Endometrial microvascular endothelial cells (primary cell): ENCODE results near the gene POMC. TPM values are rescaled to one million over a fixed set of nuclear protein-coding genes. Genes with fewer than 3 reads are reported as not detected.
"Not testable (repeated sequence)": the region's sequence is repeated elsewhere in the genome, so short reads cannot be mapped to it uniquely, and the experiment has no call there.

Source experiments
- in situ Hi-C: cut with HindIII; loops from 2 replicates; pipeline ENCODE4 v1.10.0; 2017; ENCODE audit warnings: low sequenced_read_pairs, low pct_unique_long_range_greater_than_20kb; ENCODE audit errors: inconsistent ontology term
- total RNA-seq: library from RNA; depleted of rRNA; stranded (reverse); fragments of >200 nt; gene quantifications from one replicate; pipeline ENCODE4 v1.2.3, GENCODE V29; 2015; ENCODE audit errors: inconsistent ontology term

The POMC gene
- total RNA-seq, 1 donor from 2014 or later, result 5.9 TPM

DNA sequence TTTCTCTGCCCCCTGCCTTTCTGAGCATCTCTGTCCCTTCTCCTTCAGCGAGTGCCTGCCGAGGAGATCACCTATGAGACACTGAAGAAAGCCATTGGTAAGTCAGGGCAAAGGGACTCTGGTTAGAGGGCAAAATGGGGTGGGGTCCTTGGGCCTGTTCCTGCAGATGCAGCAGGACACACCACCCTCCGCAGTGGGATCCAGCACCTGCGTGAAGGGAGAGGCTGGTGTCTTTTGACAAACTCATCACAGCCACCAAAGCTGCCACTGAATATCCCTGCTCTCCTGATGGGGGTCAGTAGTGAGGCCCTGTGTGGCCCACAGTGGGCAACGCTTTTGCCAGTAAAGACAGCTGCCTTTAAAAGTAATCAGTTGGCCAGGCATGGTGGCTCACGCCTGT, 18.7 kb downstream of the POMC start:
- in situ Hi-C loops, result no loop called here

DNA sequence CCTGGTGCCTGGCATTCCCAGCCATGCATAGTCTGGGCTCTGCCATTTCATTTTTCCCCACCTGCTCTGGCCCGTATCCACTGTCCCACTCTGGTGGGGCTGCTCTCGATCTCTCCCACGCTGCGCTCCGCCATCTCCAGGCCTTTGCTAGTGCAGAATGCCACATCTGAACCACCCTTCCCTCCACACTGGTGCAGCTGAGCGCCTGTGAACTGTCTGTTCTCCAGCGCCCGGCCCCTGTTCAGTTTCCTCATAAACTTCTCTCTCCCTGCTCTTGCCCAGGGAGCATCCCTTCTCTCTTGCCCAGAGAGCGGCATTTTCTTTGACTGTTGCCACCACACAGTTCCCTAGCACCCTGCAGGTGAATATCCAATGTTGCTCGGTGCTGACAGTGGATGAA, 21.5 kb downstream of the POMC start:
- in situ Hi-C loops, result no loop called here

DNA sequence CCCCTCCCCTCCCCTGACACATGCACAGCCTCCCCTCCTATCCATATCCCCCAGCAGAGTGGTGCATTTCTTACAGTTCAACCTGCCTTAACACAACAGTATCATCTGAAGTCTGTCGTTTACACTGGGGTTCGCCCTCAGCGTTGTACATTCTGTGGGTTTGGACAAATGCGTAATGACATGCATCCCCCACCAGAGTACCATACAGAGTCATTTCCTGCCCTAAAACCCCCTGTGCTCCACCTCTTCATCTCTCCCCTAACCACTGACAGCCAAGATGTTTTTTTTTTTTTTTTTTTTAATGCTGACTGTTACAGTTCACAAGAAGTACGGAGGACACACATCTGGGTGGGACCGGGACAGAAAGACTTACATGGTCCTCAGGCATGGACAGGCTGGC, 22.6 kb downstream of the POMC start:
- in situ Hi-C loops, result no loop called here

DNA sequence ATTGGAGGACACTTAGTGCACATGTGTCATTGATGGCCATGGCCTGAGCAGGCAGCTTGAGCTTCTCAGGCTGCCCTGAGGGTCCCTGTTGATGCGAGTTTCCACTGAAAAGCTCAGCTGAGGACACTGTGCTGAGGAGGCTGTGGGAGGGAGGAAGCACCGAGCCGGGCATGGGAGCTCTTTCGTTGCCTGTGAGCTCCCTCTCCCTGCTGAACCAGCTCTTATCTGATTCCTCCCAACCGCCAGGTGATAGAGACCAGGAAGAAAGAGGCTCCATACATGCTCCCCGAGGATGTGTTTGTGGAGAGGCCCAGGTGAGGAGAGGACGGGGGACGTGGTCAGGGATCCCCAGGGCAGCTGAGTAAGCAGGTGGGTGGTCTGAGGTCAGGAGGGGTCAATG, 27.3 kb downstream of the POMC start:
- in situ Hi-C loops, result no loop called here

DNA sequence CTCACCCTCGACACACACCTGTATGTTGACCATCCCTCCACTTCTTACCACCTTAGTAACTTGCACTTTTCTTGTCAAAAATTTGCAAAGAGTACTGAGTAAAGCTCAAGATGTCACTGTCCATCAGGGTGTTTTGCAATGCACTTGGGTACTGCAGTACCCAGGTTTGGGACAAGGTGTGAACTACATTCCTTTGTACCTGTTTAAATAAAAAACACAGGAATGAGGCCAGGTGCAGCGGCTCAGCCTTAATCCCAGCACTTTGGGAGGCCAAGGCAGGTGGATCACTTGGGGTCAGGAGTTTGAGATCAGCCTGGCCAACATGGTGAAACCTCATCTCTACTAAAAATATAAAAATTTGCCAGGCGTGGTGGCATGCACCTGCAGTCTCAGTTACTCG, 27.8 kb downstream of the POMC start:
- in situ Hi-C loops, result not testable (repeated sequence)

DNA sequence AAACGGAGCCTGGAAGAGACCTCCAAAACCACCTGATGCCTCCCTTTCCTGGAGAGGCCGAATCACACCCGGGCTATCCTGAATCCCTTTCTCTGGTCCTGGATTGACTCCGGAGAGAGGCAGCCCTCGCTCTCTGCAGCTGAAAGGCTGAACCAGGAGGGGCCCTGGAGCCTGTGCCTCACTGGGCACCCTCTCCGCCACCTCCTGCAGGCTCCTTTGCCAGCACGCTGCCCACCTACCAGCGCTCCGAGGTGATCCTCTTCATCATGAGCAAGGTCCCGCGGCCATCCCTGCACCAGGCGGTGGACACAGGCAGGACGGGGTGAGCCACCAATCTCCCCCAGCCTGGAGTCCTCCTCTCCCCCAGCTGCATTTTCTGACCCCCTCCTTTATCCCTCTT, 35.7 kb downstream of the POMC start:
- in situ Hi-C loops, result no loop called here

DNA sequence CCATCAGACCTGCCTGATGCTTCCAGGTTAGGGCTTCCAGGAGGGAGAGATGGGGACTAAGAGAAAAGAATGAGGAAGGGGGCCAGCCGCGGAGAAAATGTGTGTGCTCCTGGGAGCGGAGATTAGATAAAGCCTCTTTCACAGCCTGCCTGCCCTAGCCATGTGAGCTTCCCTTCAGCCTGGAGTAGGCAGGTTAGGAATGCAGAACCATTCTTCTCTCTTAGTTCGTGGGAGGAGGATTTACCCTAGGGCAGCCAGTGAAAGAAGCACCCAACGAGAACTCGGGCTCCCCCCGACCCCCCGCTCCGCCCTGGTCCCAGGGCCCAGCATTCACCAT, 36.1 kb downstream of the POMC start:
- in situ Hi-C loops, result no loop called here

DNA sequence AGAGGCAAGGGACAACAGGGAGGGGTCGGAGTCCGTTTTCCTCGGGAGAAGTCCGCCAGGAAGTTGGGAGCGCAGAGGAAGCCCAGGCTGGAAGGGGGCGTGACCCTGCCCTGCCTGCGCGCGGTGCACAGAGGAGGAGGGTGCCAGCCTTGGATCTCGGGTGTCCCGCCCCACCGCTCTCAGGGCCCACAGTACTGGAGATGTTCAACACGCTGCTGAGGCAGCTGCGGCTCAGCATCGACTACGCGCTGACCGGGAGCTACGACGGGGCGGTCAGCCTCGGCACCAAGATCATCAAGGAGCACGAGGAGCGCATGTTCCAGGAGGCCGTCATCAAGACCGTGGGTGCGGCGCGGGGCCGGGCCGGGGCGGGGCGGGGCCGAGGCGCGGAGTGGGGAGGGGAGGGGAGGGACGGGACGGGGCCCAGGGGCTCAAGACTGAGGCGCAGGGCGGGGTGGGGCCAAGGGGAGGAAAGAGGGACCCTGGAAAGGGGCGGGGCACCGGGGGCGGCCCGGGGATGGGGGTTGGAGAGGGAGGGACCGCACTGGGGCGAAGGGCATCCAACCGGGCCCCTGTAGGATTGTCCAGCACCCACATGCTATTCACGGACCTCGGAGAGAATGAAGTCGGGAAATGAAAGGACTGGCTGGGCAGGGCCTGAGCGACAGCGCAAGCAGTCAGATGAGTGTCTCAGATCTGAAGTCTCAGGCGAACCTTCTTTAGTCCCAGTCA, 36.6 kb downstream of the POMC start:
- in situ Hi-C loops, result no loop called here

DNA sequence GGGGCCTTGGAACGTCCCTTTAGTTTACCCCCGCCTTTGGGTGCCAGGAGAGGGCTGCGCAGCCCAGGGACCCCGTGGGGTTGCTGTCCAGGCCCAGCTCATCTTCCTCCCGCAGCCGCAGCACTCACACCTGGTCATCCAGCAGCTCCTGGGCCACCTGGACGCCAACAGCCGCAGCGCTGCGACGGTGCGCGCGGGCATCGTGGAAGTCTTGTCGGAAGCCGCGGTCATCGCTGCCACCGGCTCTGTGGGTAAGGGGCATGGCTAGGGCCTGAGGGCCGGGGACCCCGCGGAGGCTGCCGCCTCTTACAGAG, 37.2 kb downstream of the POMC start:
- in situ Hi-C loops, result no loop called here

DNA sequence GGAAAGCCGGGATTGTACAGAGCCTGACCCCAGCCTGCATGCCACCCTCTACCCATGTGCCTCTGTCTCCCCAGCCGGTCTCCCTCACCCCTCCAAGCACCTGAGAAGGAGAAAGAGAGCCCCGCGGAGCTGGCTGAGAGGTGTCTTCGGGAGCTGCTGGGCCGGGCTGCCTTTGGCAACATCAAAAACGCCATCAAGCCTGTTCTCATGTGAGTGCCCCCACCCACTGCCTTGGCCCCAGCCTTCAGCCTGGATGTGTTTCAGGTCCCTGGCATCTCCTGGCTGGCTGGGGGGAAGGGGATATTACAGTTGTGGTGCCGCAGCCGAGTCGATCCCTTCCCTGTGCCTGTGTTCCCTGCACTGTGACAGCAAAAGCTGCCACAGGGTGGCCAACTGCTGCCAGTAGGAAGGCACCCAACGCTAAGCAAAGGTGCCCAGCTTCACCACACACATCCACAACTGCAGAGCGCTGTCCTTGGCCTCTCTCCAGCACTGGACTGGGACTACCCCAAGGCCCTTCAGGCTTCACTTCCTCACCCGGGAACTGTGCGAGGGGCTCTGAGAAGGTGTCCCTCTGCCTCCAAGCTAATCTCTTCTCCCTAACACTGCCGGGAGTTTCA, 38.4 kb downstream of the POMC start:
- in situ Hi-C loops, result no loop called here

DNA sequence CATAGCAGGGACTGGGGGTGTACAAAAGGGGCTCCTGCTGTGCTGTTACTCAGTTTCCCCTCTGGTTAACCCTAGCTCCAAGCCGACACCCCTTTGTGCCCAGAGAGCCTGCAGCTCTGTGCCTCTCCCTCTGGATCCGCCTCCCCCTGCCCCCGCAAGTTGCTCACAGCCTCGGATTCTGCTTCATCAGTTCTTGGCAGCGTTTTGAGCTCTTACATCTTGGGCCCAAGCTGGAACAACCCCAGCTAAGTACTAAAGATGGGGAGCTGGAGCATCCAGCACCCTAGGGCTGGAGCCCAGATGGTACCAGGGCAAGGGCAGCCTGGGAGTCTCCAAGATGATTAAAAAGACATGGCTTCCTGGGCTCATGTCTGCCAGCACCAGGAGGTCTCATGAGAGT, 40.7 kb downstream of the POMC start:
- in situ Hi-C loops, result no loop called here

DNA sequence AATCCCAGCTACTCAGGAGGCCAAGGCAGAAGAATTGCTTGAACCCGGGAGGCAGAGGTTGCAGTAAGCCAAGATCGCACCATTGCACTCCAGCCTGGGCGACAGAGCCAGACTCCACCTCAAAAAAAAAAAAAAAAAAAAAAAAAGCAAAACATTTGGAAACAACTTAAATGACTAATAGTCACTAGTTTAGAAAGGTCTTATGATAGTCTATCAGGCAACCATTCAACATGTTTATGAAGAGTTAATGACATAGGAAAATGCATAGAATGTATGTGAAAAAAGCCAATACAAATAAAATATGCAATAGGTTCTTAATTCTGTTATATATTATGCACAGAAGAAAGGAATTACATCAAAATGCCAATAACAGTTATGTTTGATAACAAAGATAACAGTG, 41.3 kb downstream of the POMC start:
- in situ Hi-C loops, result not testable (repeated sequence)

DNA sequence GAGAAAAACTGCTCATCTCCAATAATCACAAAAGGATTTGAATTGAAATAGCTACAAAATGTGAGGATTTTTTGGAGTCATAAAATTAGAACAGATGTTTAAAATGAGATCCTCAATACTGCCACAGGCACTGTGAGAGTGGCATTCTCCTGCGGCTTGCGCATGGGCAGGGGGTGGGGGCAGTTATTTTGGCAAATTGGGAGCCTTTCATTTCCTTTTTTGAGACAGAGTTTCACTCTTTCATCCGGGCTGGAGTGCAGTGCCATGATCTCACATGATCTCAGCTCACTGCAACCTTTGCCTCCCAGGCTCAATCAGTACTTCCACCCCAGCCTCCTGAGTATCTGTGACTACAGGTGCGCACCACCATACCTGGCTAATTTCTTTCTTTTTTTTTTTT, 42.4 kb downstream of the POMC start:
- in situ Hi-C loops, result no loop called here

DNA sequence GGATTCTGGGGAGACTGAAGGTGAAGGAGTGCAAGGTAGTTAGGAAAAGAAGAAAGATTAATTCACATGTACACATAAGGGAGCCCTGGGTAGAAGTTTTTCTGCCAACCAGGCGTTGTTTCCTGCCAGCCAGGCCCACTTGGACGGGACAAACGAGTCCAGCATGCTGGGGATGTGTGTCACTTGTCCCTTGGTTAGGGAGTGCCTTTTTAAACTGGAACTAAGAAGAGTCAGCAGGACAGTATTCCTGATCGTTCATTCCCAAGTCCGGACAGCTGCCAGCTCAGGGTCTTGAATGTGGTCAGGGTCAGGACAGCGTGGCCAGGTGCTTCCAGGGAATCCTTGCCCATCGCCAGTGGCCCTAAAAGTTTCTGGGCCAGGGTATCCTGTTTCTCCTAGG, 43.2 kb downstream of the POMC start:
- in situ Hi-C loops, result no loop called here

DNA sequence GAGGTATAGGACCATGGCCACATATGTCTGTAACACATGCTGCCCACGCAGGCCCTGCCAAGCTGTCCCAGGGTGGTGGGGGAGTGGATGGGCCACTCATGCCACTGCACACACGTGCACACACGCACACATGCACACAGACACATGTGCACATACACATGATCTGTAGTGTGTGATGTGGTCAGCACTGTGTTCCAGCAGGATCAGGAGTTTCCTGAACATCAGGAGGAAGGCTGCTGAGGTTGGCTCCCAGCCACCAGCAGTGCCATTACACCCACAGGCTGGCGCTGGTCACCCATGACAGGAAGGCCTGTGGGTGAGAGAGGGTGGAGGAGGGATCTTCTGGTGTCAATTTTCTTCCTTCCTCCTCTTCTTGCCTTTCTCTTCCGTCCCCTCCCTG, 44.7 kb downstream of the POMC start:
- in situ Hi-C loops, result no loop called here

DNA sequence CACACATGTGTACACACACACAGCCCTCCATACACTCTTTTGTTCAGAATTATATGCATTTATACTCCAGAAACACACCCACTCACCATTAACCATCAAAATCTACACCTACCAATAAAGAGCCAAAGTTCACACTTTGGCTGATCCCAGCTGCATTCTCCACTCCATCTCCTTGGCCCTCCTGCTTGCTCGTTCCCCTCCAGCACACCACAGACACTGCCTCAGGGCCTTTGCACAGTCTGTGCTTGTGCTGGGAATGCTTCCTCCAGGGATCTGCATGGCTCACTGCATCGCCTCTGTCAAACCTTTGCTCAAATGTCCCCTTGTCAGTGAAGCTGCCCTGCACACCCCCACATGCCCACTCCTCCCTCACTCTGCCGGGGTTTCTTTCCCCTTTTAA, 46.0 kb downstream of the POMC start:
- in situ Hi-C loops, result no loop called here

DNA sequence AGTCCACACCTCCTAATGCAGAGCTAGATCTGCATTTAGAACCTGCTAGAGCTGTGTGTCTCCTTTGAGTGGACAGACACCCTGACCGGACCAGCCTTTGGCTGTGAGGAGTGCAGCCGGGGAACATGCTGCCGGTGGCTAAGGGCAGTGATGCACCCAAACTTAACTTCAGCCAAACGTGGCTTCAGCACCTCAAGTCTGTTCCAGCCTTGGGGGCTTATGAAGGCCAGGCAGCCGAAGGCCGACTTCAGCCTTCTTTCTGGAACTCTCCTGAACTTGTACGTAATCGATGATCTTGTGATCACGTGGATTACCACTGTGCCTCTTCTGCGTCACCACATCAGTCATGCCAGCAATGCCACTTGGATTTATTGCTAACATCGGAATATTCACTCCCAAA, 49.1 kb downstream of the POMC start:
- in situ Hi-C loops, result no loop called here

DNA sequence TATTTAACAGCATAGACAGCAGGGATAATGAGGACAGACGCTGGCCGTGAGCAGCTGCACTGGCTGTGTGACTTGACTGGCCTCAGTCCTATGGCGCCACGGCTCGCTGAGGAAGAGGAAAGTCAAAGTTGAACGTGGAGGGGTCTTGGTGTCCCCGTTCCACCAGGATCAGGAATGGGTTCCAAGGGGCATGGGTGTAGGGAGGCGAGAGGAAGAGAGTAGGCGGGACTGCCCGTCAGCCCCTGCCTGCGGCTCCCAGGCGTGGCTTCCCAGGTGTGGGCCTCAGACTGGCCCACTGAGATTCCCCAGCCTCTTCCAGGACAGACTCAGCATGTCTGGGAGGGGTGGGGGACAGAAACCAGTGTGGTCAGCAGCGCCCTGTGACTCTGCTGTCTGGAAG, 51.4 kb downstream of the POMC start:
- in situ Hi-C loops, result no loop called here

DNA sequence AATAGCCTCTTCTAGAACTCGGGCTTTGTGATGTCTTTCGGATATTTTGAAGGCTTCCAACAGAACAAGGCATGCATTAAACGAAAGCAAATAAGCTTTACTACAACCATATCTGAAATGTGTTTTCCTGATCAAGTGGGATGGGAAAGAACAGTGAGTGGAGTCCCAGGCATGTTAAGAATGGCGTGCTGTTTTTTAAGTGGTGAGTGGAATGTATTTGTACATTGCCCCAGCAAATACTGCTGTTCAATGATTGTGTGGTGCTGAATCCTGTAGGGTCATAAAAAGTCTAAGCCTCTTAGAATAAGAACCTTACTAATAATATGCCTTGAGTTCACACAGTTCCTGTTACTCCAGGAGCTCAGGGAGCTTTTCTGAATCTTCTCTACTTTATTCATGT, 52.5 kb downstream of the POMC start:
- in situ Hi-C loops, result no loop called here

DNA sequence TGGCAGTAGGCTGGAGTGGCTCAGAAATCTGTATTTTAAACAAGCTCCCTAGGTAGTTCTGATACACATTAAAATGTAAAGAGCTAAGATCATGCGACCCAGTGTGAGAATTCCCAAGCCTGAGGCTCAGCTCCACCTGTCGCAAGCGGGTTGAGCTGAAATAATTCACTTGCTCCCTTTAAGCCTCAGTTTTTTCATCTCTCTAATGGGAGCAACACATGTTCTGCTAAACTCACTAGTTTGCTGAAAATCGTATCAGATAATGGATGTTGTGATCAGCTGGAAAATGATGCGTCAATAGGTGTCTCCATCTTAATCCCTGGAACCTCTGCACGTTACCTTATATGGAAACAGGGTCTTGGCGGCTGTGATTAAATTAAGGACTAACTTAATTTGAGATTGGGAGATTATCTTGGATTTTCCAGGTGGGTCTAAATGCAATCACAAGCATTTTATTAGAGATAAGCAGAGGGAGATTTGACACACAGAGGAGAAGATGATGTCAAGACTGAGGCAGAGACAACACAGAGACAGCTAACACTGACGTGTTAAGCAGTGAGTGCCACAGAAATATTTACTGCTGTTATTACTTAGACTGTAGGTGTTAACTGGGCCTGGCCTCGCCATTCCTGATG, 53.0 kb downstream of the POMC start:
- in situ Hi-C loops, result no loop called here

DNA sequence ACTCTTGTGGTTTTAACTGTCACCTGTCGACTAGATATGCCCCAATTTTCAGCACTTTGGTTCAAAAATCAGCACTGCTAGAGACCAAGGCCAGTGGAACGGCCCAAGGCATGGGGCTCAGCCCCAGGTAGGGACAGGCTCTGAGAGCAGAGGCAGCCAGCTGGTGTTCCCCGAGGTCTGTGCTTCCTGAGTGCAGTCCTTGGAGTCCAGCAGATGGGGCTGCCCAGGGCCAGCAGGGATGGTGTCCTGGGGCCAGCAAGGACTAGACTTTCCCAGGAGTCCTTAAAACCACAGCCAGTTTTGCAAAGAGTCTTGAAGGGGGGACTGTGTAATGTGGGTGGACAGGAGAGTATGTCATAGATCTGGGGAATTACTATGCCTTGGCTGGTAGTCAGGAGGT, 56.3 kb downstream of the POMC start:
- in situ Hi-C loops, result no loop called here
